ENCODE data around the gene VEGFC. TPM values are rescaled to one million over a fixed set of nuclear protein-coding genes. Genes with fewer than 3 reads are reported as not detected.
A peak's percentile ranks its signal among the peaks of the same experiment; 100 is the strongest.

Gene VEGFC, protein sequence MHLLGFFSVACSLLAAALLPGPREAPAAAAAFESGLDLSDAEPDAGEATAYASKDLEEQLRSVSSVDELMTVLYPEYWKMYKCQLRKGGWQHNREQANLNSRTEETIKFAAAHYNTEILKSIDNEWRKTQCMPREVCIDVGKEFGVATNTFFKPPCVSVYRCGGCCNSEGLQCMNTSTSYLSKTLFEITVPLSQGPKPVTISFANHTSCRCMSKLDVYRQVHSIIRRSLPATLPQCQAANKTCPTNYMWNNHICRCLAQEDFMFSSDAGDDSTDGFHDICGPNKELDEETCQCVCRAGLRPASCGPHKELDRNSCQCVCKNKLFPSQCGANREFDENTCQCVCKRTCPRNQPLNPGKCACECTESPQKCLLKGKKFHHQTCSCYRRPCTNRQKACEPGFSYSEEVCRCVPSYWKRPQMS
- 10 to 100 TPM in 1 of 4 donors, 1 to 10 TPM in 3; 2.4 to 11.1 (median 4.8) TPM for total RNA-seq
- 1 to 10 TPM in 2 of 3 donors, not detected in 1; 3.1 to 6.6 TPM for polyA plus RNA-seq

DNA sequence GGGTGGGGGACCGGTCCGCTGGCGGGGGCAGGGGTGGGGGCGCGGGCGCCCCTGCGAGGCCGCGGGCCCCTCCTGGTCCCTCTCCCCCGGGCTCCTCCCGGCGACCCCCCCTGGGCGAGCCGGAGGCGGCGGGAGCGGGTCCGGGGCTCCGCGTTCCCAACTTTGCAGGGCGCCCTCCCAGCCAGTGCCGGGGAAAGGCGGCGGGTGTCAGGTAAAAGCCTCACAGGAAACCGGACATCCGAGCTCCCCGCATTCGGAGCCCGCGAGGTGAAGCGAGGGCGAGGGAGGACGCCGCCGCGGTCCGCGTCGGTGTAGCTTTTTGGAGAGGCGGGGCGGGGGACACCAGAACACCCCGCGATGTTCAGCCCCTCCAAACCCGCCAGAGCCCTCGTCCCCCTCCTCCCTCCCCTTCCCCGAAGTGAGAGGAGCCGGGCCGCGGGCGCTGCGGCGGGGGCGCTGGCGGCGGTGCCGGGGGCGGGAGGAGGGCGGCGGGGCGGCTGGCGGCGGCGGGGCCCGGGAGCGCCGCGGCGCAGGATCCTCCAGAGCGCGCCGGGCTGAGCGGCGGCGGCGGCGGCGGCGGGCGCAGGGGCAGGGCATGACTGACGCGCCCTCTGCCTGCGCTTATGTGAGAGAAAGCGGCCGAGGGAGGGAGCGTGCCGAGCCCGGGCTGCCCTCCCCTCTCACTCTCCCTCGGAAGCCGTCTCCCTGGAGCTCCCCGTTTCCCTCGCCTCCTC is at the start of gene VEGFC:
Gene VEGFC, minus strand, starts transcription at position 597 of the 734 bp plus-strand sequence. CDS start 611 bp downstream, outside the sequence.
- peak within 1 kb of the TSS; percentile 51 to 74 (median 66) for H3K4me3 ChIP-seq
- intact Hi-C loops (cut with DNase I) = no loop called here
- no peaks in the 10 kb centered on the region for H3K27me3 ChIP-seq
- TF ChIP-seq POLR2A (IDR thresholded peaks at IDR 0.05) (no peak), EP300 (IDR thresholded peaks at IDR 0.05) (no peak), POLR2AphosphoS5 (IDR thresholded peaks at IDR 0.05) (no peak)
- TF ChIP-seq, protein P1, sequence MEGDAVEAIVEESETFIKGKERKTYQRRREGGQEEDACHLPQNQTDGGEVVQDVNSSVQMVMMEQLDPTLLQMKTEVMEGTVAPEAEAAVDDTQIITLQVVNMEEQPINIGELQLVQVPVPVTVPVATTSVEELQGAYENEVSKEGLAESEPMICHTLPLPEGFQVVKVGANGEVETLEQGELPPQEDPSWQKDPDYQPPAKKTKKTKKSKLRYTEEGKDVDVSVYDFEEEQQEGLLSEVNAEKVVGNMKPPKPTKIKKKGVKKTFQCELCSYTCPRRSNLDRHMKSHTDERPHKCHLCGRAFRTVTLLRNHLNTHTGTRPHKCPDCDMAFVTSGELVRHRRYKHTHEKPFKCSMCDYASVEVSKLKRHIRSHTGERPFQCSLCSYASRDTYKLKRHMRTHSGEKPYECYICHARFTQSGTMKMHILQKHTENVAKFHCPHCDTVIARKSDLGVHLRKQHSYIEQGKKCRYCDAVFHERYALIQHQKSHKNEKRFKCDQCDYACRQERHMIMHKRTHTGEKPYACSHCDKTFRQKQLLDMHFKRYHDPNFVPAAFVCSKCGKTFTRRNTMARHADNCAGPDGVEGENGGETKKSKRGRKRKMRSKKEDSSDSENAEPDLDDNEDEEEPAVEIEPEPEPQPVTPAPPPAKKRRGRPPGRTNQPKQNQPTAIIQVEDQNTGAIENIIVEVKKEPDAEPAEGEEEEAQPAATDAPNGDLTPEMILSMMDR (IDR thresholded peaks at IDR 0.05) = no peak
- H3K9me3 ChIP-seq = no peaks in the 10 kb centered on the region
- H3K27ac ChIP-seq = peak within 1 kb of the TSS; percentile 45 to 85 (median 60)
- 1% methylated on average over 91 of the region's 91 CpGs for WGBS, 2 donors
- no peaks in the 10 kb centered on the region for H3K36me3 ChIP-seq
- DNase-seq = peak; percentile 72
- H3K4me1 ChIP-seq = peaks cover 0 to 18% (median 12%) of the 10 kb centered on the region in 4 donors

DNA sequence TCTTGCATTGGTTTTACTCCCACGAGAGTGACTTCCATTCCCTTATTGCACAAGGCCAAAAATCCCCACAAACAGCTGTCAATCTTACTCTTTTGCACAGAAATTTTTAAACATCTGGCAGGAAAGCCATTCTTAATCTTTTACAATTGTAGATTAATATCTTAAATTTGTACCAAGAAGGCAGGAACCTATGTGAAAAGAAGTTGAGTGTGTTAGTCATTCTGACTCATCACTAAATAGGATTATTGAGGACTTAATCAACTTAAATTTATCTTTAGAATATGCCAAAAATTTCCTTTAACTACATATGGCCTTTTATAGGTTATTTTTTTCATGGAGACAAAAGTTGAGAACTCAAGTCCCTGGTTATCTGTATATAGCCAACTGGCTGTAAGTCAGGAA is 49.0 kb upstream of the VEGFC start:
- H3K4me1 ChIP-seq = no peaks in the 10 kb centered on the region
- H3K4me3 ChIP-seq = no peak overlapping the region
- no peaks in the 10 kb centered on the region for H3K36me3 ChIP-seq
- 71 to 76% methylated on average over 1 of the region's 1 CpG for WGBS, 2 donors
- H3K27ac ChIP-seq = no peak overlapping the region
- intact Hi-C loops (cut with DNase I) = no loop called here
- H3K27me3 ChIP-seq = no peaks in the 10 kb centered on the region
- no peaks in the 10 kb centered on the region for H3K9me3 ChIP-seq
- no peak for DNase-seq
- TF ChIP-seq, protein P1 (IDR thresholded peaks at IDR 0.05) = no peak
- TF ChIP-seq POLR2A (IDR thresholded peaks at IDR 0.05) (no peak), POLR2AphosphoS5 (IDR thresholded peaks at IDR 0.05) (no peak), EP300 (IDR thresholded peaks at IDR 0.05) (no peak)

DNA sequence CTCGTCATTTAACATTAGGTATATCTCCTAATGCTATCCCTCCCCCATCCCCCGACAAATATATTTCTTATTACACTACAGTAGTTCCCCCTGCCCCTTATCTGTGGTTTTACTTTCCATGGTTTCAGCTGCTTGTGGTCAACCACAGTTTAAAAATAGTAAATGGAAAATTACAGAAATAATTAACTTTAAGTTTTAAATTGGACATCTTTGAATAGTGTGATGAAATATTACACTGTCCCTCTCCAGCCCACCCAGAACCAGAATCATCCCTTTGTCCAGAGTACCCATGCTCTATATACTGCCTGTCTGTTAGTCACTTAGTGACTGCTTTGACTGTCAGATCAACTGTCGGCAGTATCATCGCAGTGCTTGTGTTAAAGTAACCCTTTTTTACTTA is 47.4 kb upstream of the VEGFC start:
- Histone ChIP-seq H3K9me3 (no peaks in the 10 kb centered on the region), H3K4me3 (no peak overlapping the region), H3K4me1 (no peaks in the 10 kb centered on the region), H3K27me3 (no peaks in the 10 kb centered on the region), H3K27ac (no peak overlapping the region), H3K36me3 (no peaks in the 10 kb centered on the region)
- intact Hi-C loops (cut with DNase I) = no loop called here
- 36 to 59% methylated on average over 4 of the region's 4 CpGs for WGBS, 2 donors
- TF ChIP-seq, protein P1 (IDR thresholded peaks at IDR 0.05) = no peak
- no peak for TF ChIP-seq POLR2A (IDR thresholded peaks at IDR 0.05)
- no peak for TF ChIP-seq EP300 (IDR thresholded peaks at IDR 0.05)
- TF ChIP-seq POLR2AphosphoS5 (IDR thresholded peaks at IDR 0.05) = no peak
- DNase-seq = no peak

GRCh38 chr4:176839656-176840055 is 46.9 kb upstream of the VEGFC start:
- Histone ChIP-seq H3K27ac (no peak overlapping the region), H3K4me3 (no peak overlapping the region), H3K36me3 (no peaks in the 10 kb centered on the region), H3K27me3 (no peaks in the 10 kb centered on the region), H3K4me1 (no peaks in the 10 kb centered on the region), H3K9me3 (no peaks in the 10 kb centered on the region)
- no peak for DNase-seq
- WGBS, 2 donors = 85 to 88% methylated on average over 3 of the region's 3 CpGs
- intact Hi-C loops (cut with DNase I) = no loop called here
- TF ChIP-seq EP300 (IDR thresholded peaks at IDR 0.05) (no peak), POLR2AphosphoS5 (IDR thresholded peaks at IDR 0.05) (no peak), POLR2A (IDR thresholded peaks at IDR 0.05) (no peak)
- TF ChIP-seq, protein P1 (IDR thresholded peaks at IDR 0.05) = no peak
